HG02943 (cell line): ENCODE measurements around the gene PPARG.
"Not testable (repeated sequence)": the region's sequence is repeated elsewhere in the genome, so short reads cannot be mapped to it uniquely, and the experiment has no call there.

Experiments used
- ATAC-seq: cut with Tn5 transposase; IDR thresholded peaks from one replicate; pipeline ENCODE4 v1.9.1; 2021; ENCODE audit warnings: mild to moderate bottlenecking, low read depth, moderate library complexity; ENCODE audit not compliant: unreplicated experiment

PPARG gene

DNA sequence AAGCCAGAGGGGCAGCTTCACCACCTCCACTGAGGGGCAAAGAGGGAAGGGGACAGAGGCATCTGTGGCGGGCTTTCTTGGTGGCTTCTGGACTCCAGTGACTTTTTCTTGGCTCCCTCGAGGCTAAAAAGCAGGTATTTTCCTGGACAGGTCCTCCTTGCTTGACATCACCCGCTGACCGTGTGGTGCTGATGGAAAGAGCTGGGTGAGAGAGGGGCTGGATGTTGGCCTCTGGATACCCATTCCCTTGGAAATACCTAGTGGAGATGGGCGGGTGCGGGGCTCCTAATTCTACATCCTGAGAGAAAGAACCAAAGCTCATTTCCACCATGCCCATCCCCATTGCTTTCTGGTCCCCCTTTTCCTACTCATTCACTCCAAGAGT is 148.3 kb downstream of the PPARG start:
- no peak for ATAC-seq

DNA sequence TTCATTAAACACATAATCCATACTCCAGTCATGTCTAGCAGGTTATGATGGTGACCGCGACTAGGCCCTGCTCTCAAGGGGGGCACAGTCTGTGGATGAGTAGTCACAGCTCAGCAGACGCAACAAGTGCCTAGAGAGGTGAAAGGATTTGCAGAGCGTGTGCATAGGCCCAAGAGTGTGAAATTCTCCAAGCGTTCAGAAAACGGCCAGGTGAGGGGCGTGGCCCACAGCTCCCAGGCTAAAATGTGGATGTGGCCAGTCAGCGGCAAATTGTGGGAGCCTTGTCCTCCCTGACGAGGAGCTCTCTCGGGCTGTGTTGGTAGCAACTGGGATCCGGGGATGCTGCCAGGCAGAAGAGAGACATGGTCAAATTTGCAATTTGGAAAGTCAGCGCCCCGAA is 149.0 kb downstream of the PPARG start:
- ATAC-seq = no peak

DNA sequence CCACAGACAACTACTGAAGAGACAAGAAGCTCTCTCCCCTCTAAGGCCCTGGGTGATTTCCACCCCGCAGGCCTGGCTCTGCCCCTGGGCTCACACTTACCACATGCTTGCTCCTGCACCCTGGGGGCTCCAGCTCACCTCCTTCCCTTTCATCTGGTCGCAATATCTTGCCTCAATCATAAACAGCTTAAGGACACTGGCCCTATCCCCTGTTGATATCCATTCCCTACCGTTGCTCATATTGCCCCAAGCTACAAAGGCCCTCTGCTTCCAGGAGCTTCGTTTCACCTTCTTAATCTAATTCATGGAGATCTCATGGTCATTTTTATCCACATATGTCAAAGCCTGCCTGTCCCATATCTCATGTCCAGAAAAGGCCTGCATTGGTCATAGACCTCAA is 149.4 kb downstream of the PPARG start:
- ATAC-seq = no peak

GRCh38 chr3:12439161-12439940 is 150.5 kb downstream of the PPARG start:
- ATAC-seq = no peak

- ATAC-seq = no peak
Measured at GRCh38 chr3:12440927-12441714, 152.3 kb downstream of the PPARG start.

DNA sequence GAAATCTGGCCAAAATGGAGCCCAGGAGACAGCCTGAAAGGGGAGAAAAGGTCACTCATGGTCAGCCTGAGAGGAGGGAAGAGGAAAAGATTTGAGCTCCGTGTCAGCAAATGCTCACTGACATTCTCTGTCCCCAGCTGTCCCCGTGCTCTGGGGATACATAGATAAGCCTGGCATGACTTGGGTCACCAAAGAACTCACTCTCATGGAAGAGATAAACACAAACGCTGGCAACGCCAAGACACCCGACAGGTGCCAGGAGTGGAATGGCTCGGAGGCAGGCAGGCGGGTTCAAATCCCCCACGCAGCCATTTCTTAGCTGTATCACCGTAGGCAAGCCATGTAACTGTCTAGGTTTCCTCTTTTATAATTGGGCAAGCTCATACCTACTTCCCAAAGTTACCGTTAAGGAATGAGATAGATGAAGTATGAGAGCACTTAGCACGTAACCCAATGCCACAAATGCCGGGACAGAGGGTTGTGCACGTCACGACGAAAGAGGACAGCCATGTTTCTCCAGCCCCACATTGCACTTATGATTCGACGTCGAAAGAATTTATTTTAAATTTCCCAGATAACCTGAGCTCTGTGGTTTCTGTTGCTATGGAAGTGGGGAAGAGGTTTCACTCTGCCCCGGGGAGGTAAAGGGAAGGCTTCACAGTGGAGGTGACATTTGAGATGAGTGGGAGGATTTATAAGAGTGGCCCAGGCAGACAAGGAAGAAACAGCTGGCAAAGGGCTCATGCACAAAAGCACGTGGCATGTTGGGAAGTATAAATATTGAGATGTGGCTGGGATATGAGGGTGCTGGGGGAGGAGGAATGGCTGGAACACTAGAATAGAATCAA is 154.0 kb downstream of the PPARG start:
- ATAC-seq = no peak

GRCh38 chr3:12443781-12444522 is 155.1 kb downstream of the PPARG start:
- ATAC-seq = no peak

- no peak for ATAC-seq
Measured at GRCh38 chr3:12444582-12445471, 156.0 kb downstream of the PPARG start.

GRCh38 chr3:12445523-12446240 is 156.8 kb downstream of the PPARG start:
- no peak for ATAC-seq

GRCh38 chr3:12446298-12446697 is 157.4 kb downstream of the PPARG start:
- no peak for ATAC-seq

GRCh38 chr3:12447075-12447474 is 158.2 kb downstream of the PPARG start:
- ATAC-seq = no peak

- ATAC-seq = not testable (repeated sequence)
Measured at GRCh38 chr3:12448404-12449202, 159.7 kb downstream of the PPARG start.

DNA sequence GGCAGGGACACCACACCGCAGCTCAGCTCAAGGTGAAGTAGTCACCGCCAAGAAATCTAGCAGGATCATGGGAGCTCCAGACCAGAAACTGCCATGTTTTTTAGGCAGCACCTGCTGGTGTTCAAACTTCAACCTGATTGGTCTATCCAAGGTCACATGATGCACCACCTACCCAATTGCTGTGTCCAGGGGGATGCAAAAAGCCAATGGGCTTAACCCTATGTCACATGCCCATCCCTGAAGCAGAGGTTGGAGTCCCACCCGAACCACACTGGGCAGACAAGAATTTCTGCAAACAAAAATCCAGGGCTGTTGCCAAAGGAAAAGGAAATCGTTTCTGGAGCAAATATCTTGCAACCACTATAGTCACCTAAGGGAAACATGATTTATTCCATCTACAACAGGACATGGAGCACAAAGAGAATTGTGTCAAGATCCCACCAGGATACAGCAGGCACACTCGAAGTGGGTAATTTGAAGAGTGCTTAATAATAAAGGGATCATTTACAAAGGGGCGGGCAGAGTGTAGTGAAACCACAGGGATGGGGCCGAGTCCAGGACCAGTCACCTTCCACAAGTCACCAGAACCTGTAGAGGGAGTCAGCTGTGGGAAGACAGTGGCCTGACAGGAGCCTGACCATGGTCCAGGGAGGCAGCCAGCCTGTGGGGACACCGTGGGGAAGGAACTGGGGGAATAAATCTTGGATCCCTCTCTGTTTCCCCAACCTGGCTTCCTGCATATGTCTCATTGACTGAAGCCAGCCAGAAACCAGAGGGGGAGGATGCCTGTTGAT is 161.2 kb downstream of the PPARG start:
- no peak for ATAC-seq

GRCh38 chr3:12451481-12451880 is 162.6 kb downstream of the PPARG start:
- ATAC-seq = no peak

DNA sequence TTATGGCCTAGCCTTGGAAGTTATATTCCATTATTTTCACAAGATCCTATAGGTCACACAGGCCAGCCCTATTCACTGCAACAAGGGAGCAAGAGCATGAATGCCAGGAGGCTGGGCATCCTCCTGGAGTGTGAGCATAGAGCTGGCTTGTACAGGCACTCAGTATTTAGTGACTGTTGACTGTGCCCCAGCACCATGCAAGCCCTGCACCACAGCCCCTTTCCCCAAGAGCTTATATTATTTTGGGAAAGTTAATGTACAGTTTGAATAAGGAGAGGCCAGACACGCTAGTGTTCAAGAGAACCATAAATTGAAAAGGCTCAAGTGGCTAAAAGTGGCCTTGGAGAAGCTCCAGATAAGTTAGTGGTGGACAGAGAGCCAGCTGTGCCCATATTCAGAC is 163.1 kb downstream of the PPARG start:
- no peak for ATAC-seq

GRCh38 chr3:12452361-12453330 is 163.8 kb downstream of the PPARG start:
- no peak for ATAC-seq
